Right atrium auricular region (tissue), 2 donors: Measurements from ENCODE around the gene EMILIN2. TPM values are rescaled to one million over a fixed set of nuclear protein-coding genes. Genes with fewer than 3 reads are reported as not detected.

ENCODE experiments used
- DNase-seq: peaks from one replicate; pipeline ENCODE4 v3.0.0-alpha.2; 2019; ENCODE audit warnings: low spot score
- H3K27ac ChIP-seq, 2 donors: fragments of 200-600 bp; sonication (generic); 1 replicate in 1 of 2; 2 replicates in 1 of 2; pipeline ENCODE4 v1.5.1; 2016 to 2019
- H3K27me3 ChIP-seq, 2 donors: fragments of 200-600 bp; sonication (generic); one replicate each; pipeline versions ENCODE4 v1.5.1 to v1.6.0; 2017 to 2019
- H3K36me3 ChIP-seq: fragments of 200-600 bp; sonication (generic); one replicate; pipeline ENCODE4 v1.5.1; 2016
- H3K4me1 ChIP-seq, 2 donors: fragments of 200-600 bp; sonication (generic); one replicate each; pipeline versions ENCODE4 v1.5.1 to v1.6.0; 2017 to 2019
- H3K4me3 ChIP-seq, 2 donors: fragments of 200-600 bp; sonication (generic); 1 replicate in 1 of 2; 2 replicates in 1 of 2; pipeline ENCODE4 v1.5.1; 2017 to 2019; ENCODE audit warnings: mild to moderate bottlenecking in 1 of 2, moderate library complexity in 1 of 2
- H3K9me3 ChIP-seq, 2 donors: fragments of 200-600 bp; sonication (generic); one replicate each; pipeline ENCODE4 v1.5.1; 2019
- CTCF ChIP-seq, 2 donors: fragments of 200-600 bp; sonication (generic); IDR thresholded peaks; one replicate each; pipeline ENCODE4 v1.5.1; 2019; ENCODE audit warnings: antibody characterized with exemption in 2 of 2
- total RNA-seq, 2 donors: library from RNA; depleted of rRNA; stranded (reverse); fragments of >200 nt; gene quantifications; one replicate each; pipeline ENCODE4 v1.1.0, GENCODE V29; 2016

Gene EMILIN2
- total RNA-seq, 2 donors from 2014 or later, result 6.9 to 13.2 TPM

GRCh38 chr18:2879889-2880288 is 33.1 kb downstream of the EMILIN2 start:
- Histone ChIP-seq H3K27ac (no peak overlapping the region), H3K4me1 (peaks cover 0 to 41% of the 10 kb centered on the region in 2 donors), H3K9me3 (no peaks in the 10 kb centered on the region), H3K27me3 (no peaks in the 10 kb centered on the region), H3K4me3 (no peak overlapping the region), H3K36me3 (no peaks in the 10 kb centered on the region)
- no peak for TF ChIP-seq CTCF (IDR thresholded peaks at IDR 0.05)
- DNase-seq, result no peak

- Histone ChIP-seq H3K4me3 (no peak overlapping the region), H3K9me3 (no peaks in the 10 kb centered on the region), H3K36me3 (no peaks in the 10 kb centered on the region), H3K27ac (peak overlapping the region; percentile 45 to 61), H3K27me3 (no peaks in the 10 kb centered on the region), H3K4me1 (peaks cover 0 to 35% of the 10 kb centered on the region in 2 donors)
- DNase-seq, result no peak
- TF ChIP-seq CTCF (IDR thresholded peaks at IDR 0.05), result no peak
These were observed 33.7 kb downstream of the EMILIN2 start for GRCh38 chr18:2880473-2880872.

GRCh38 chr18:2881088-2881839 is 34.5 kb downstream of the EMILIN2 start:
- H3K27ac ChIP-seq, result peak overlapping the region; percentile 45 to 61
- DNase-seq, result peak; percentile 84
- no peak for TF ChIP-seq CTCF (IDR thresholded peaks at IDR 0.05)

GRCh38 chr18:2881840-2882195 is 35.0 kb downstream of the EMILIN2 start:
- Histone ChIP-seq H3K9me3 (no peaks in the 10 kb centered on the region), H3K4me1 (peaks cover 0 to 27% of the 10 kb centered on the region in 2 donors), H3K4me3 (no peak overlapping the region), H3K36me3 (no peaks in the 10 kb centered on the region), H3K27me3 (no peaks in the 10 kb centered on the region), H3K27ac (peak overlapping the region; percentile 15 to 61)
- DNase-seq, result no peak
- no peak for TF ChIP-seq CTCF (IDR thresholded peaks at IDR 0.05)

More at GRCh38 chr18:2881088-2881839, 34.5 kb downstream of the EMILIN2 start:
- peaks cover 0 to 27% of the 10 kb centered on the region in 2 donors for H3K4me1 ChIP-seq
- H3K27me3 ChIP-seq, result no peaks in the 10 kb centered on the region
- H3K4me3 ChIP-seq, result no peak overlapping the region
- H3K36me3 ChIP-seq, result no peaks in the 10 kb centered on the region
- H3K9me3 ChIP-seq, result no peaks in the 10 kb centered on the region

GRCh38 chr18:2882201-2882600 is 35.4 kb downstream of the EMILIN2 start:
- no peaks in the 10 kb centered on the region for H3K36me3 ChIP-seq
- H3K4me1 ChIP-seq, result peaks cover 0 to 27% of the 10 kb centered on the region in 2 donors
- H3K27me3 ChIP-seq, result no peaks in the 10 kb centered on the region
- H3K4me3 ChIP-seq, result no peak overlapping the region
- no peak for TF ChIP-seq CTCF (IDR thresholded peaks at IDR 0.05)
- peak overlapping the region; percentile 15 to 61 for H3K27ac ChIP-seq
- no peaks in the 10 kb centered on the region for H3K9me3 ChIP-seq
- DNase-seq, result no peak
